Activated T-helper 1 cell treated with anti-CD3 and anti-CD28 coated beads, Interleukin-2, amount 50 U/mL, for 16 hours (primary cell): Measurements from ENCODE around the gene TEX14.
"Not testable (repeated sequence)": the region's sequence is repeated elsewhere in the genome, so short reads cannot be mapped to it uniquely, and the experiment has no call there.

Source experiments
- DNase-seq, 2 donors: peaks; one replicate each; pipeline ENCODE4 v3.0.0-alpha.2; 2020; ENCODE audit warnings: low read depth in 1 of 2, low spot score in 1 of 2

Gene TEX14

GRCh38 chr17:58688521-58688920, 3.3 kb downstream of the TEX14 start:
- no peak for DNase-seq

DNA sequence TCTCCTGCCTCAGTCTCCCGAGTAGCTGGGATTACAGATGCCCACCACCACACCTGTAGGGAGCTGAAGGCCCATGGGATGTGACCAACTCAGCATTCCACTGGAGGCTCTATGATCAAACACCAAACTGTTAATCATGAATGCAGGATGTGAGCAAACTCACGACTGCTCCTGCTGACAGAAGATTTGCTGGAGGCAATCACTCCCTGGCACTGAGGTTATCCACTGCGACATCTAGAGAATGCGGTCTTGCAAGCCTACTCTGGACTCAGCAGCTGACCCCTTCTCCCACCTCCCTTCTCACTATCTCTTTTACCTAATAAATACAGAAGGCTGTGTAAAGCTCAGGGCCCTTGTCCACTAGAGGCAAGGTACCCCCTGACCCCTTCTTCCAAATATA, 4.9 kb downstream of the TEX14 start:
- no peak for DNase-seq

- not testable (repeated sequence) for DNase-seq
Observed at GRCh38 chr17:58684462-58684861, 7.4 kb downstream of the TEX14 start.

DNA sequence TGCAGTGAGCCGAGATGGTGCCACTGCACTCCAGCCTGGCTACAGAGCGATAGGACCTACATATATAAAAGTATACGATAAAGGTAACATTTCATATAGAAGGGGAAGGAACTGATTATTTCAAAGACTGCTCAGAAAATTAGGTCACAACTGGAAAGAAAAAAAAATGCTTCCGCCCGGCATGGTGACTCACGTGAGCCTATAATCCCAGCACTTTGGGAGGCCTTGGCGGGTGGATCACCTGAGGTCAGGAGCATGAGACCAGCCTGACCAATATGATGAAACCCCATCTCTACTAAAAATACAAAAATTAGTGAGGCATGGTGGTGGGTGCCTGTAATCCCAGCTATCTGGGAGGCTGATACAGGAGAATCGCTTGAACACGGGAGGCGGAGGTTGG, 7.8 kb downstream of the TEX14 start:
- DNase-seq: no peak

- no peak for DNase-seq
Observed at GRCh38 chr17:58680038-58680369, 11.8 kb downstream of the TEX14 start.

- no peak for DNase-seq
Observed at GRCh38 chr17:58679263-58680037, 12.4 kb downstream of the TEX14 start.

DNA sequence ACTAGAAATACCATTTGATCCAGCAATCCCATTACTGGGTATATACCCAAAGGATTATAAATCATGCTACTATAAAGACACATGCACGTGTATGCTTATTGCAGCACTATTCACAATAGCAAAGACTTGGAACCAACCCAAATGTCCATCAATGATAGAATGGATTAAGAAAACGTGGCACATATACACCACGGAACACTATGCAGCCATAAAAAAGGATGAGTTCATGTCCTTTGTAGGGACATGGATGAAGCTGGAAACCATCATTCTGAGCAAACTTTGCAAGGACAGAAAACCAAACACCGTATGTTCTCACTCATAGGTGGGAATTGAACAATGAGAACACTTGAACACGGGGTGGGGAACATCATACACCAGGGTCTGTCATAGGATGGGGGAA, 13.6 kb downstream of the TEX14 start:
- DNase-seq: not testable (repeated sequence)

GRCh38 chr17:58677194-58677880, 14.5 kb downstream of the TEX14 start:
- DNase-seq: no peak

- DNase-seq: no peak
Observed at GRCh38 chr17:58671969-58672368, 19.9 kb downstream of the TEX14 start.

GRCh38 chr17:58669853-58670252, 22.0 kb downstream of the TEX14 start:
- no peak for DNase-seq

DNA sequence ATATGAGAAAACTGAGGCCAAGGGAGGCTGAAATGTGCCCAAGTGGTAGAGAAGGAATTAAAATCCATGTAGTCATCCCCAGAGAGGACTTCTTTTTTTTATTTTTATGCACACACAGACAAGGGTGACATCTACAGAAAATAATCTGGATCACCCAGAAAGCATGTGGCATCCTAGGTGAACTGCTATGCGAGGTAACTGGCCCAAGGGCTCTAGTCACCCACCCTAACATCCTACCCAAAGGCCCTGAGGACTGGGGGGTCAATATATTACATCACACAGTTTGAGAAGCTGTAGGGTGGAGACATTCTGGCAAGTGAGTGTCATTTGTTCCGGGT, 23.3 kb downstream of the TEX14 start:
- DNase-seq: no peak

- no peak for DNase-seq
Observed at GRCh38 chr17:58667934-58668597, 23.8 kb downstream of the TEX14 start.

DNA sequence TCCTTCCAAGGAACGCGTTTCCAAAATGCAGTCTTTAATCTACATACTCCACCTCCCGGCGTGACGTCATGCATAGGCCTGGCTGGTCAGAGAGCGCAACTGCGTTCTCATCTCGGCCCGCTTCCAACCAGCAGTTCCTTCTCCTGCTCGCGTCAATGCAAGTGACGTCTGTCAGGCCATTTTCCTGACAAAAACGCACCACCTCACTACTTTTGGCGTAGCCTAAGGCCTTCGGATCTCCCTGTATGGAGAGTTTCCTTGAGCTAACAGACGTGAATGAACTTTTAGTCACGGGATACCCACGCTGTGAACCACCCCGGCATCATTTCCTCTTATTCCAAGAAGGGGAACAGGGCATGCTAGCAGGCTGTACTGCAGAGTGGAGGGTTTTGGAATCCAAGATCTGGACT, 25.0 kb downstream of the TEX14 start:
- DNase-seq: no peak

DNA sequence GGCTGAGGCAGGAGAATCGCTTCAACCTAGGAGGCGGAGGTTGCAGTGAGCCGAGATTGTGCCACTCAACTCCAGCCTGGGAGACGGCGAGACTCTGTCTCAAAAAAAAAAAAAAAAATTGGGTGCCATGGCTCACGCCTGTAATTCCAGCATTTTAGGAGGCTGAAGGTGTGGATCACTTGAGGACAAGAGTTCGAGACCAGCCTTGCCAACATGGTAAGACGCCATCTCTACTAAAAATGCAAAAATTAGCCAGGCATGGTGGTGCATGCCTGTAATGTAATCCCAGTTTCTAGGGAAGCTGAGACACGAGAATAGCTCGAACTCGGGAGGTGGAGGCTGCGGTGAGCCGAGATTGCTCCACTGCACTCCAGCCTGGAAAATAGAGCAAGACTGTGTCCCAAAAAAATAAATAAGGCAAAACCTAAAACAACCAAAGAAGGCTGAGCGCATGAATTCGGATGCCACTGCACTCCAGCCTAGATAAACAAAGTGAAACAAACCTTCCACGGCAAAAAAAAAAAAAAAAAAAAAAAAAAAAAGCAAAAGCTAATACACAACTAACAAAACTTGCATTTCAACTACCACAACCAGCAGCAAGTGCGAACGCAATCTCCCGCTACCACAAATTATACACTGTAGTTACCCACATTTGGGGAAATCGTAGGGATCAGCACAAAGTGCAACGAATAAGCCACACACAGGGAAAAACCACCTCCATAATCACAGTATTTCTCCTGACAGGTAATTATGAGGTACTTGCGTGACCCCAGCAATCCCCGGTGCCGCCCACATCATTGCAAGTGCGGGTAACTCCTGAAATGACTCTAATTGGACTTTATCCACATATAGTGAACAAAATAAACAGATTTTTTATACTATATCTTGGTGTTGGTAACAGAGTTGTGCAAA, 25.6 kb downstream of the TEX14 start:
- DNase-seq: no peak

GRCh38 chr17:58664302-58664701, 27.5 kb downstream of the TEX14 start:
- no peak for DNase-seq

DNA sequence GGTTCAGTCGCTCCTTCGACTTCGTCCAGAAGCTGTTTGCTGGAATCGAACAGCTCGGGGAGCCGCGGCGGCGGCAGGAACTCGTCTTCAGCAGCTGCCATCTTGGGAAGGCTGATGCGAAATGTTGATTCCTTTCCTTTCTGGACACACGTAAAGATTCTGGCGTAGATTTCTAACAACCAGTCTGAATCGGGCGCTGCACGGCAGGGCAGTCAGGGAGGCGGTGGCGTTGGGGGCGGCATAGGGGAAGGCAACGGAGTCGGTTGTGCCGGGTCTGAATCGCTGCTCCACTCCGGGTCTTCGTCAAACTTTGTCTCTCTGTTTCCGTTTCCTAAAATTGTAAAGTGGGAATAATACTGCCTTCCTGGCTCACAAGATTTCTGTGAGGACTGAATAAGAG, 30.3 kb downstream of the TEX14 start:
- no peak for DNase-seq

GRCh38 chr17:58660621-58661020, 31.2 kb downstream of the TEX14 start:
- no peak for DNase-seq

GRCh38 chr17:58659714-58660084, 32.1 kb downstream of the TEX14 start:
- not testable (repeated sequence) for DNase-seq

GRCh38 chr17:58658804-58659713, 32.8 kb downstream of the TEX14 start:
- DNase-seq: peak; percentile 20 to 58
